ENCODE results near the gene KCNQ1. TPM values are rescaled to one million over a fixed set of nuclear protein-coding genes. Genes with fewer than 3 reads are reported as not detected.

The KCNQ1 gene, protein sequence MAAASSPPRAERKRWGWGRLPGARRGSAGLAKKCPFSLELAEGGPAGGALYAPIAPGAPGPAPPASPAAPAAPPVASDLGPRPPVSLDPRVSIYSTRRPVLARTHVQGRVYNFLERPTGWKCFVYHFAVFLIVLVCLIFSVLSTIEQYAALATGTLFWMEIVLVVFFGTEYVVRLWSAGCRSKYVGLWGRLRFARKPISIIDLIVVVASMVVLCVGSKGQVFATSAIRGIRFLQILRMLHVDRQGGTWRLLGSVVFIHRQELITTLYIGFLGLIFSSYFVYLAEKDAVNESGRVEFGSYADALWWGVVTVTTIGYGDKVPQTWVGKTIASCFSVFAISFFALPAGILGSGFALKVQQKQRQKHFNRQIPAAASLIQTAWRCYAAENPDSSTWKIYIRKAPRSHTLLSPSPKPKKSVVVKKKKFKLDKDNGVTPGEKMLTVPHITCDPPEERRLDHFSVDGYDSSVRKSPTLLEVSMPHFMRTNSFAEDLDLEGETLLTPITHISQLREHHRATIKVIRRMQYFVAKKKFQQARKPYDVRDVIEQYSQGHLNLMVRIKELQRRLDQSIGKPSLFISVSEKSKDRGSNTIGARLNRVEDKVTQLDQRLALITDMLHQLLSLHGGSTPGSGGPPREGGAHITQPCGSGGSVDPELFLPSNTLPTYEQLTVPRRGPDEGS
- total RNA-seq = 6.4 TPM in 2 replicates

DNA sequence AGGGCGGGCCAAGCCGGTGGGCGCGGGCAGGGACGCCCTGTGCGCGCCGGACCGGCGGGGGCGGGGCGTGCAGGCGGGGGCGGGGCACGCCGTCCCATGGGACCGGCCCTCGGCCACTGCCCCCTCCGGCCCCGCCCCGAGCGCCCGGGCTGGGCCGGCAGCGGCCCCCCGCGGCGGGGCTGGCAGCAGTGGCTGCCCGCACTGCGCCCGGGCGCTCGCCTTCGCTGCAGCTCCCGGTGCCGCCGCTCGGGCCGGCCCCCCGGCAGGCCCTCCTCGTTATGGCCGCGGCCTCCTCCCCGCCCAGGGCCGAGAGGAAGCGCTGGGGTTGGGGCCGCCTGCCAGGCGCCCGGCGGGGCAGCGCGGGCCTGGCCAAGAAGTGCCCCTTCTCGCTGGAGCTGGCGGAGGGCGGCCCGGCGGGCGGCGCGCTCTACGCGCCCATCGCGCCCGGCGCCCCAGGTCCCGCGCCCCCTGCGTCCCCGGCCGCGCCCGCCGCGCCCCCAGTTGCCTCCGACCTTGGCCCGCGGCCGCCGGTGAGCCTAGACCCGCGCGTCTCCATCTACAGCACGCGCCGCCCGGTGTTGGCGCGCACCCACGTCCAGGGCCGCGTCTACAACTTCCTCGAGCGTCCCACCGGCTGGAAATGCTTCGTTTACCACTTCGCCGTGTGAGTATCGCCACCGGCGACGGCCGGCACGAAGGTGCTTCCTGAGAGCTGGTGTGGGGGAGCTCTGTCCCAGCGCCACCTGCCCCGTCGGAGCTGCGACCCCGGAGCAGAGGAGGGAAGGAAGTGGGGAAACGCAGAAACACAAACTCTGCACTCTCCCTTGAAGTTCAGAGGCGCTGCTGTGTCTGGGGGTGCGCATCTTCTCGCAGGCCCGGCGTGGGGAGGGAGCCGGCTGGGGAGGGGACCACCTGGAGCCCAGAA lies at the start of gene KCNQ1:
Gene KCNQ1 (plus strand): TSS at position 188 of the 925 bp plus-strand sequence. CDS start 91 bp downstream, at position 279.
- peaks cover 13% of the 10 kb centered on the region for H3K4me1 Mint-ChIP-seq
- H3K36me3 Mint-ChIP-seq (ENCODE audit: low read depth) = no peaks in the 10 kb centered on the region
- H3K27me3 Mint-ChIP-seq = peaks cover 19% of the 10 kb centered on the region
- DNase-seq = peak; percentile 90
- H3K27ac Mint-ChIP-seq = peak within 1 kb of the TSS; percentile 64
- H3K9me3 Mint-ChIP-seq = no peaks in the 10 kb centered on the region
- peak within 1 kb of the TSS; percentile 91 for H3K4me3 Mint-ChIP-seq
- intact Hi-C loops (cut with micrococcal nuclease) = loop anchor here (1.0 to 5.0 kb wide), 4 partner anchors 45 to 442 kb away; partner anchors contain the start of genes CD81, CDKN1C and TSSC4

DNA sequence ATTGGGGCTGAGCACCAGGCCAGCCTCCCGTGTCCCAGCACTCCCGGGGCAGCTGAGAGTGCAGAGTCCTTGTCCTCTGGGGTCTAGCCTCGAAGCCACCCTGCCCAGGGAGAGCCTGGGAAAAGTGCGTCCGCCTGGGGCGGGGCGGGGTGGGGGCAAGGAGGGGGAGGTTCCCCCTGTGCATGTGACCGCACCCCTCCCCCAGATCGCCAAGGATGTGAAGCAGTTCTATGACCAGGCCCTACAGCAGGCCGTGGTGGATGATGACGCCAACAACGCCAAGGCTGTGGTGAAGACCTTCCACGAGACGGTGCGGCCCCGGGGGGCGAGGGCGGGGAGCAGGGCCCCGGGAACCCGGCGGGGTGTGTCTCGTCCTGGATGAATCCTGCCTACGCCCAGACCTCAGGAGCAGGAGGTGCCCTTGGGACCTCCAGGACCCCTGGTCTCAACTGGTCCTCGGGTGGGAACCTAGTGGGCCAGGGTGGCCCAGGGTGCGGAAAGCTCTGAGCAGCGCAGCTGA lies 49.5 kb upstream of the KCNQ1 start:
- Mint-ChIP-seq H3K27ac (no peak overlapping the region), H3K4me3 (no peak overlapping the region), H3K9me3 (no peaks in the 10 kb centered on the region), H3K27me3 (no peaks in the 10 kb centered on the region), H3K4me1 (peaks cover 3% of the 10 kb centered on the region), H3K36me3 (ENCODE audit: low read depth) (peaks cover 12% of the 10 kb centered on the region)
- DNase-seq = no peak
- intact Hi-C loops (cut with micrococcal nuclease) = no loop called here

DNA sequence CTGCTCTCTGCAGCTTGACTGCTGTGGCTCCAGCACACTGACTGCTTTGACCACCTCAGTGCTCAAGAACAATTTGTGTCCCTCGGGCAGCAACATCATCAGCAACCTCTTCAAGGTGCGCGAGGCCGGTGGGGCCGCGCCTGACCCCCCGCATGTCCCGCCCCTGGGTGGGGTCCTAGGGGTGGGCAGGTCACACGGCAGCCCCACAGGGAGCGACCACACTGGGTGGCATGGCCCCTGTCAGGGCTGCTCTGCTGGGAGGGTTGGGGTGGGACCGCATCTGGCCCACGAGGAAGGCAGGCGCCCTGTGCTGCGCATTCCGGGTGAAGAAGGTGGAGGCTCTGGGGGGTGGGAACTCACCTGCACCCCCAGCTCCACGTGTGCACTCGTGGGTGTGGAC lies 49.0 kb upstream of the KCNQ1 start:
- H3K9me3 Mint-ChIP-seq = no peaks in the 10 kb centered on the region
- H3K36me3 Mint-ChIP-seq (ENCODE audit: low read depth) = peaks cover 12% of the 10 kb centered on the region
- H3K4me3 Mint-ChIP-seq = no peak overlapping the region
- H3K27ac Mint-ChIP-seq = no peak overlapping the region
- H3K4me1 Mint-ChIP-seq = peaks cover 5% of the 10 kb centered on the region
- intact Hi-C loops (cut with micrococcal nuclease) = no loop called here
- peaks cover 2% of the 10 kb centered on the region for H3K27me3 Mint-ChIP-seq
- DNase-seq = no peak

DNA sequence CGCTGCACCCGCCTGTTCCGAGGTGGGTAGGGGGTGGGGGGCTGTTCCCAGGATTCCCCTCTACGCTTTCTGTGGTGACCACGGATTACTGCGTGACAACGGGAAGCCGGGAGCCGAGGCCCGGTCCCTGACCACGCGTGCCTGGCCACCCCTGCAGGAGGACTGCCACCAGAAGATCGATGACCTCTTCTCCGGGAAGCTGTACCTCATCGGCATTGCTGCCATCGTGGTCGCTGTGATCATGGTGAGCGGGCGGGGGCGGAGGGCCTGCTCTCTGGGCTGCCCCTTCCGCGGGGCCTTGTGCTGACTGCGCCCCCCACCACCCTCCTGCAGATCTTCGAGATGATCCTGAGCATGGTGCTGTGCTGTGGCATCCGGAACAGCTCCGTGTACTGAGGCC lies 48.3 kb upstream of the KCNQ1 start:
- H3K4me3 Mint-ChIP-seq = no peak overlapping the region
- no peaks in the 10 kb centered on the region for H3K9me3 Mint-ChIP-seq
- intact Hi-C loops (cut with micrococcal nuclease) = no loop called here
- peaks cover 7% of the 10 kb centered on the region for H3K4me1 Mint-ChIP-seq
- no peak overlapping the region for H3K27ac Mint-ChIP-seq
- peaks cover 2% of the 10 kb centered on the region for H3K27me3 Mint-ChIP-seq
- H3K36me3 Mint-ChIP-seq (ENCODE audit: low read depth) = peaks cover 14% of the 10 kb centered on the region
- DNase-seq = no peak

DNA sequence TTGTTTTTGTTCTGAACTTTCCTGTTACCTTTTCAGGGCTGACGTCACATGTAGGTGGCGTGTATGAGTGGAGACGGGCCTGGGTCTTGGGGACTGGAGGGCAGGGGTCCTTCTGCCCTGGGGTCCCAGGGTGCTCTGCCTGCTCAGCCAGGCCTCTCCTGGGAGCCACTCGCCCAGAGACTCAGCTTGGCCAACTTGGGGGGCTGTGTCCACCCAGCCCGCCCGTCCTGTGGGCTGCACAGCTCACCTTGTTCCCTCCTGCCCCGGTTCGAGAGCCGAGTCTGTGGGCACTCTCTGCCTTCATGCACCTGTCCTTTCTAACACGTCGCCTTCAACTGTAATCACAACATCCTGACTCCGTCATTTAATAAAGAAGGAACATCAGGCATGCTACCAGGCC lies 47.8 kb upstream of the KCNQ1 start:
- peaks cover 2% of the 10 kb centered on the region for H3K27me3 Mint-ChIP-seq
- no peaks in the 10 kb centered on the region for H3K9me3 Mint-ChIP-seq
- no peak for DNase-seq
- intact Hi-C loops (cut with micrococcal nuclease) = no loop called here
- peaks cover 15% of the 10 kb centered on the region for H3K36me3 Mint-ChIP-seq (ENCODE audit: low read depth)
- H3K4me3 Mint-ChIP-seq = no peak overlapping the region
- peaks cover 8% of the 10 kb centered on the region for H3K4me1 Mint-ChIP-seq
- H3K27ac Mint-ChIP-seq = no peak overlapping the region

DNA sequence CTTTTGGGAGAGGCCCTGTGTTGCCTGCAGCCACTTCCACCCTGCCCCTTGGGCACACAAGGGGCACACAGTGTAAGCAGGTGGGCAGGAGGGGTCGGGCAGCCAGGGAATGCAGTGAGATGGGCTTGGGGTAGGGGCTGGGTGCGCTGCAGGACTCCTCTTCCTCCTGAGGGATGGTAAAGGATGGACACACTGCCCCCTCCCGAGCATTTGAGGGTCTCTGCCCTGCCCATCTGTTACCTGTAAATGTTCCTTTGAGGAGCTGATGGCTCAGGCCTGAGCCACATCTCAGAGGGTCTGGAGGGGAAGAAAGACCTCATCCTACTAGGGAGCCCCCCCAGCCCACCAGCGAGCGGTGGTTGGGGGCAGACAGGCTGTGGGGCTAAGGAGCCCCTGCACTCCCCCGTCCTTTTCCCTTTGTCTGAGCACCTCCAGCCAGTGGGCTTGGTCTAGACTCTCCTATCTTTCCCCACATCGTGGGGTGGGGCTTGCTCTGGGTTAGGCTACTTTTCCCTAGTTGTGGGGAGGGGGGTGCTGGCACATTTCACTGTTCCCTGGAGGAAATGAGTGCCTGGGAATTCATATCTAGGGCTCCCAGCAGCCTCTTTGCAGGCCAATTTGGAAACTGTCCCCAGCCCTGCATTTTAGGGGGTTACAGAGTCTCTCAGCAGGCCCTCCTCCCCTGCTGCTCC lies 46.0 kb upstream of the KCNQ1 start:
- H3K36me3 Mint-ChIP-seq (ENCODE audit: low read depth) = peaks cover 27% of the 10 kb centered on the region
- peaks cover 2% of the 10 kb centered on the region for H3K27me3 Mint-ChIP-seq
- peak overlapping the region; percentile 93 for H3K4me3 Mint-ChIP-seq
- no peak for DNase-seq
- H3K4me1 Mint-ChIP-seq = peaks cover 11% of the 10 kb centered on the region
- intact Hi-C loops (cut with micrococcal nuclease) = no loop called here
- no peaks in the 10 kb centered on the region for H3K9me3 Mint-ChIP-seq
- peak overlapping the region; percentile 91 for H3K27ac Mint-ChIP-seq

DNA sequence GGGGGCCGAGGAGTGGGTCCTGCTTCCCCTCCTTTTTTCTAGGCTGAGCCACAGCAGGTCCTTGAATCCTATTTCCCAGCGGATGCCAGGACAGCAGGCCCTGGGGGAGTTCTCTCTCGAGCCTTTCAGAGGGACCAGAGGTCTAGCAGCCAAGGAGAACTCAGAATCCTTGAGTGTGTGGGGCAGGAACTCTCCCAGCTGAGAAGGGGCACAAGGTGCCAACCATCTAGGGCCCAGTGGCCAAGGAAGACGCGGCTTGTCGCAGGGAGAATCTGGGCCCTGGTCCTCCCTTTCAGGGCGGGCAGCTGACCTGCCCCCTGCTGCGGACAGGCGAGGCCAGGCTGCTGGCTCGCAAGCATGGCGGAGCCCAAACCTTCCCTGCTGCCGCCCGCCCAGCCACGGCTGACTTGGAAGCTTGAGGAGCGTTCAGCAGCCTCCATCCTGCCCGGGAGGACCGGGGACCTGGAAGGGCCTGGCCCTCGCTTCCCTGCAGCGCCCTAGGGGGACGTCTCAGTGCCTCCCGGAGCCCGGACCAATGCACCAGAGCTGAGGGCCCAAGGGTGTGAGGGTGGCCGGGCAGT lies 45.2 kb upstream of the KCNQ1 start:
- Mint-ChIP-seq H3K9me3 (no peaks in the 10 kb centered on the region), H3K4me3 (peak overlapping the region; percentile 93), H3K4me1 (peaks cover 11% of the 10 kb centered on the region), H3K36me3 (ENCODE audit: low read depth) (peaks cover 29% of the 10 kb centered on the region), H3K27ac (peak overlapping the region; percentile 91), H3K27me3 (peaks cover 2% of the 10 kb centered on the region)
- DNase-seq = peak; percentile 70
- intact Hi-C loops (cut with micrococcal nuclease) = loop anchor here (1.0 to 5.0 kb wide), 5 partner anchors 21 to 1398 kb away; partner anchors contain the start of genes CD81, LSP1, NUP98 and TRPM5

DNA sequence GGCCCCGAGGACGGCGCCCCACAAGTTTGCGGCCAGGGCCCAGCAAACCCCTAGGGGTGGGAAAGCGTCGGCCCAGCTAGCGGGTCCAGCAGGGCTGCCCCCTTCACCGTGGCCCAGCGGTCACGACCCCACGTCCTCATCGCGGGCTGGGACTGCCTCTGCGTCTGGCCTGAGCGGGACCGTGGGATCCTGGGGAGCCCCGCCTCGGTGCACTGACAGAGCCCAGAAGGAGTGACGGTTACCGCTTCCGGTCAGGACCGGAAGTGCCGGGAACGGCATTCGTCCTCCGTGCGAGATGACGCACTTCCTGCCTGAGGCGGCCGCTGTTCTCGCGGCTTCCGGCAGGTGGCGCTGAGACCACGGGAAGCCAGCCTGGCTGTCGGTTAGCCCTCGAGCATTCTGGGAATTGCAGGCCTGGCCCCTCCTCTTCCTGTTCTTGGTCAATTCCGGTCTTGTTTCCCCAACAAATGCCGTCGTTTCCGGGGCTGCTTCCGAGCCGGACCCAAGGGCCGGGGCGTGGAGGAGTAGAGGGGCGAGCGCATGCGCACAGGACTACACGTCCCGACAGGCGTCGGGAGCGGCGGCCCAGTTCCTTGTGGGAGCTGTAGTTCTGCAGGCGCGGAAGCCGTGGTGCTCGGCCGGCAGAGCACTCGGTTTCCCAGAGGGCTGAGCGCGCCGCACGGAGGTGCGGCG lies 44.6 kb upstream of the KCNQ1 start, which contains the start of gene TSSC4:
Gene TSSC4 (plus strand): TSS at position 682 of the 693 bp plus-strand sequence. CDS start 1,884 bp downstream, outside the sequence.
- H3K9me3 Mint-ChIP-seq = no peaks in the 10 kb centered on the region

DNA sequence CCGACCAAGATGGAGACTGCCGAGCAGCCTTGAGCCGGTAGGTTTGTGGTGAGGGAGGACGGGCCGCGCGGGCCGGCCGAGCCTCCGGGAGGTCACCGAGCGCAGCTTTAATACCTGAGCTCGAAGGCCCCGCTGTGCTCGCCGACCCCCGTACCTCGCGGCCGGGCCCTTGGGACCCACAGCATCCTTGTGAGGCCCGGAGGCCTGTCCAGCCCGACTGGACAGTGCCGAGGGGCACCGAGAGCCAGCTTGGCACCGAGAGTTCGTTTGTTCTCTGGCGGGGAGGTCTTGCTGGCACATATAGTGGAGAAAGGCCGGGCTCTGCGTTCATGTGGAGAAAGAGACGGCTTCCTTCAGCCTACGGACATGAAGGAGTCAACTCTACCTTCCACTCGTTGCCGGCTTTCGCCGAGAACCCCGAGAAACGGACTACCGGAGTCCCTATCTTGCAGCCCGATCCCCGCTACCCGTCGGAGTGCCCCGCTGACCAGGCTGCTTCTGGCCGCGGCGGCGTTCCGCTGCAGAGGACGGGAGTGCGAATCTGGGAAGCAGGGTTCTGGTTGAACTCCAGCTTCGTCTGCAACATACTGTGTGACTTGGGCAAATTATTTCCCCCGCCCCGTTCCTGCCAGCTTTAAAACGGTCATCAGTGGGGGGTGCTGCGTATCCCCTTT lies 43.9 kb upstream of the KCNQ1 start:
- H3K4me1 Mint-ChIP-seq = peaks cover 11% of the 10 kb centered on the region
- H3K27me3 Mint-ChIP-seq = peaks cover 2% of the 10 kb centered on the region
- H3K9me3 Mint-ChIP-seq = no peaks in the 10 kb centered on the region
- H3K4me3 Mint-ChIP-seq = peak overlapping the region; percentile 93
- peak overlapping the region; percentile 91 for H3K27ac Mint-ChIP-seq
- no peak for DNase-seq
- H3K36me3 Mint-ChIP-seq (ENCODE audit: low read depth) = peaks cover 29% of the 10 kb centered on the region
- intact Hi-C loops (cut with micrococcal nuclease) = loop anchor here (1.0 to 5.0 kb wide), 5 partner anchors 19 to 1396 kb away; partner anchors contain the start of genes CD81, LSP1, NUP98 and TRPM5

More for the DNA sequence above, 44.6 kb upstream of the KCNQ1 start, which contains the start of gene TSSC4:
- intact Hi-C loops (cut with micrococcal nuclease) = loop anchor here (1.0 to 5.0 kb wide), 5 partner anchors 20 to 1397 kb away; partner anchors contain the start of genes CD81, LSP1, NUP98 and TRPM5
- Mint-ChIP-seq H3K4me1 (peaks cover 11% of the 10 kb centered on the region), H3K27me3 (peaks cover 2% of the 10 kb centered on the region), H3K27ac (peak within 1 kb of the TSS; percentile 91), H3K4me3 (peak within 1 kb of the TSS; percentile 93), H3K36me3 (ENCODE audit: low read depth) (peaks cover 29% of the 10 kb centered on the region)
- DNase-seq = peak; percentile 100

DNA sequence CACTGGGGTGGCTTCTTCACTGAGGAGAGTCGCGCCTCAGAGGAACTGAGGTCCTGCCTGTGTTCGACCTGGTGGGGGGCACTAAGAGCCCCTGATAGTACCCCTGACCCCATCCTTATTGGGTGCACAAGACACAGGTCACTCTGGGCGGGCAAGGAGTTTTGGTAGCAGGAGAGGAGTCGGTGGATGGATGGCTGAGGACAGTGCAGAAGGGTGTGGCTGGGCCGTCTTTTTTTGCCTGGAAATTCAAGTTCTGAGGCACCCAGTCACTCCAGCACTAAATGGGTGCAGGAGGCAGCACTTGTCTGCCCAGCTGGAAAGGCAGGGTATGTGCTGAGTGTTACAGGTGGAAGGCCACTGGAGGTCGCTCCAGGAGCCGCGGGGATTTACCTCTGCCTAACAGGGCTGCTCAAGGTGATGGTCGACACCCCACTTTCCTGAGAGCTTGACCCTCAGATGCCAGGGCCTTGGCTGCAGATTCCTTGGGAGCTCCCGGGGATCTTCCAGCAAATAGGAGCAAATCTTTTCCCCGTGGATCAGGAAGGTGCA lies 43.3 kb upstream of the KCNQ1 start:
- Mint-ChIP-seq H3K27ac (peak overlapping the region; percentile 91), H3K4me3 (peak overlapping the region; percentile 93), H3K27me3 (peaks cover 2% of the 10 kb centered on the region), H3K36me3 (ENCODE audit: low read depth) (peaks cover 27% of the 10 kb centered on the region), H3K9me3 (no peaks in the 10 kb centered on the region), H3K4me1 (peaks cover 11% of the 10 kb centered on the region)
- intact Hi-C loops (cut with micrococcal nuclease) = loop anchor here (2.0 to 5.0 kb wide), 2 partner anchors 549 to 1396 kb away; partner anchors contain the start of genes LSP1 and NUP98
- no peak for DNase-seq

DNA sequence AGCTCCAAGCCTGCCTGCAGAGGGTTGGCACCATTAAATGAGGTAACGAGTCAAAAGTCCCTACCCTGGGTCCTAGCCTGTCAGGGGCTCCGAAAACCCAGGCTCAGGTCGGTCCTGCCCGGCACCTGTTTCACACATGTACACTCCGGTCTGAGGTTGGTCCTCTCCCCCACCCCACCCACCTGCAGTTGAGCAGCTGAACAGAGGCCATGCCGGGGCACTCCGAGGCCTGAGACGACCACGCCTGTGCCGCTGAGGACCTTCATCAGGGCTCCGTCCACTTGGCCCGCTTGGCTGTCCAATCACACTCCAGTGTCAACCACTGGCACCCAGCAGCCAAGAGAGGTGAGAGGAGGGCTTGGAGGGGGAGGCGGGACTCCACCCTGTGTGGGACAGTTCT lies 42.7 kb upstream of the KCNQ1 start:
- H3K27ac Mint-ChIP-seq = no peak overlapping the region
- H3K4me1 Mint-ChIP-seq = peaks cover 11% of the 10 kb centered on the region
- intact Hi-C loops (cut with micrococcal nuclease) = loop anchor here (5.0 kb wide), 1 partner anchor 1395 kb away; the partner anchor contains the start of gene NUP98
- DNase-seq = no peak
- H3K36me3 Mint-ChIP-seq (ENCODE audit: low read depth) = peaks cover 23% of the 10 kb centered on the region
- no peaks in the 10 kb centered on the region for H3K9me3 Mint-ChIP-seq
- H3K27me3 Mint-ChIP-seq = peaks cover 2% of the 10 kb centered on the region
- H3K4me3 Mint-ChIP-seq = peak overlapping the region; percentile 93
